SK-N-SH treated with all-trans-retinoic acid at 6 μM for 48 hours (cell line): Measurements from ENCODE around the gene RARRES1.

Experiments
- ATAC-seq: fragments of 200-7000 bp; cut with Tn5 transposase; 3 replicates; pipeline ENCODE4 v1.9.1; 2020; ENCODE audit warnings: mild to moderate bottlenecking, moderate library complexity
- ARNTL ChIP-seq: fragments of 450-650 bp; formaldehyde crosslinking; IDR thresholded peaks from 2 replicates; pipeline ENCODE4 v1.5.0; 2020; ENCODE audit warnings: low read depth, mild to moderate bottlenecking, moderate library complexity, borderline replicate concordance
- BACH2 ChIP-seq: fragments of 250-450 bp; sonication (Bioruptor Pico); IDR thresholded peaks from 2 replicates; pipeline ENCODE4 v1.9.0; 2021; ENCODE audit warnings: mild to moderate bottlenecking, borderline replicate concordance
- CSDC2 ChIP-seq: fragments of 250-450 bp; sonication (Bioruptor Pico); IDR thresholded peaks from 2 replicates; pipeline ENCODE4 v1.5.0; 2020; ENCODE audit warnings: mild to moderate bottlenecking, moderate library complexity
- ESRRG ChIP-seq: fragments of 250-450 bp; sonication (Bioruptor Pico); IDR thresholded peaks from 2 replicates; pipeline ENCODE4 v1.6.1; 2021; ENCODE audit warnings: mild to moderate bottlenecking
- GLIS3 ChIP-seq: fragments of 250-450 bp; sonication (Bioruptor Pico); IDR thresholded peaks from 2 replicates; pipeline ENCODE4 v1.5.0; 2020; ENCODE audit warnings: mild to moderate bottlenecking, moderate library complexity
- OSR1 ChIP-seq: fragments of 250-450 bp; sonication (Bioruptor Pico); IDR thresholded peaks from 2 replicates; pipeline ENCODE4 v1.8.0; 2022; ENCODE audit warnings: moderate library complexity, mild to moderate bottlenecking, inconsistent platforms
- PPARA ChIP-seq: fragments of 250-450 bp; sonication (Bioruptor Pico); IDR thresholded peaks from 2 replicates; pipeline ENCODE4 v1.5.0; 2020; ENCODE audit warnings: mild to moderate bottlenecking, borderline replicate concordance
- RARB ChIP-seq: fragments of 250-450 bp; sonication (Bioruptor Pico); IDR thresholded peaks from 2 replicates; pipeline ENCODE4 v1.8.0; 2021; ENCODE audit warnings: mild to moderate bottlenecking, moderate library complexity
- SNAI2 ChIP-seq: fragments of 250-450 bp; sonication (Bioruptor Pico); IDR thresholded peaks from 2 replicates; pipeline ENCODE4 v1.5.0; 2020; ENCODE audit warnings: mild to moderate bottlenecking, moderate library complexity
- TCF4 ChIP-seq: fragments of 250-450 bp; sonication (Bioruptor Pico); IDR thresholded peaks from 2 replicates; pipeline ENCODE4 v1.8.0; 2021; ENCODE audit warnings: mild to moderate bottlenecking, moderate library complexity, borderline replicate concordance
- TOX ChIP-seq: fragments of 250-450 bp; sonication (Bioruptor Pico); IDR thresholded peaks from 2 replicates; pipeline ENCODE4 v1.8.0; 2021; ENCODE audit warnings: mild to moderate bottlenecking, moderate library complexity, borderline replicate concordance
- ZFP30 ChIP-seq: fragments of 450-650 bp; formaldehyde crosslinking; IDR thresholded peaks from 2 replicates; pipeline ENCODE4 v1.5.0; 2022; ENCODE audit warnings: mild to moderate bottlenecking, moderate library complexity
- ZNF565 ChIP-seq: fragments of 450-650 bp; formaldehyde crosslinking; conservative IDR thresholded peaks from 2 replicates; pipeline ENCODE4 v1.5.0; 2020; ENCODE audit warnings: low read depth, mild to moderate bottlenecking, moderate library complexity
- ZNF70 ChIP-seq: fragments of 450-650 bp; formaldehyde crosslinking; IDR thresholded peaks from 2 replicates; pipeline ENCODE4 v1.5.0; 2020; ENCODE audit warnings: mild to moderate bottlenecking, moderate library complexity
- TF ChIP-seq, protein P1 (sequence below): fragments of 250-450 bp; sonication (Bioruptor Pico); IDR thresholded peaks from 2 replicates; pipeline ENCODE4 v1.8.0; 2020; ENCODE audit warnings: mild to moderate bottlenecking, moderate library complexity, borderline replicate concordance
- TF ChIP-seq, protein P2 (sequence below): fragments of 250-450 bp; sonication (Bioruptor Pico); IDR thresholded peaks from 2 replicates; pipeline ENCODE4 v1.5.1; 2021; ENCODE audit warnings: mild to moderate bottlenecking, moderate library complexity
- TF ChIP-seq, protein P3 (sequence below): fragments of 250-450 bp; sonication (Bioruptor Pico); IDR thresholded peaks from 2 replicates; pipeline ENCODE4 v1.8.0; 2021; ENCODE audit warnings: low read depth, mild to moderate bottlenecking, moderate library complexity, borderline replicate concordance
- TF ChIP-seq, protein P4 (sequence below): fragments of 250-450 bp; sonication (Bioruptor Pico); IDR thresholded peaks from 2 replicates; pipeline ENCODE4 v1.5.1; 2020; ENCODE audit warnings: low read depth, mild to moderate bottlenecking, moderate library complexity
- TF ChIP-seq, protein P5 (sequence below): fragments of 250-450 bp; sonication (Bioruptor Pico); IDR thresholded peaks from 2 replicates; pipeline ENCODE4 v1.5.0; 2020; ENCODE audit warnings: mild to moderate bottlenecking, moderate library complexity

The RARRES1 gene

DNA sequence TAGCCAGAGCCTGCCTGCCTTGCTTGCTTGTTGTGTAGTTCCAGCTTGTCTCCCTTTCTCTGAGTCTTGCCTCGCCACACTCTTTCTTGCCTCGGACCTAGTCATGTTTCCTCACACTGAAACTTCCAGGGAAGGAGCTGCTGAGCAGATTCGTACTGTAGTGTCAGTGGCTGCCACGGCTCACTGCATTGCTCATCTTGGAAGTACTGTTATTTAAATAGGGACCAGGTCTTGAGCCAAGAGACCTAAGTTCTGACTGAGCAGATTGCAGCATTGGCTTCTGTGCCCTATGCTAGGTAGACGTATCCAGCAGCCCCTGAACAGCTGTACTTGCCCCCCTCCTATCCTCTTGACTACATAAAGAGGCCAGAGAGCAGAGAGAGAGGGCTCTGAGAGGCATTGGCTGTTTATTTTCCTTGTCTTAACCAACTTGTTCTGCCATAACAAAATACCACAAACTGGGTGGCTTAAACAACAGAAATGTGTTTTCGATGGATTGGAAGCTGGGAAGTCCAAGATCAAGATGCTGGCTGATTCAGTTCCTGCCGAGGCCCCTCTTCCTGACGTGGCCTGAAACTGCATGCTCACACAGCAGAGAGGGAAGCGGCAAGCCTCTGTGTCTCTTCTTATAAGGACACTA, 5.8 kb upstream of the RARRES1 start (continued):
- TF ChIP-seq ZFP30: no peak
- no peak for TF ChIP-seq TOX (CRISPR knock-in tag)
- TF ChIP-seq, protein P1, sequence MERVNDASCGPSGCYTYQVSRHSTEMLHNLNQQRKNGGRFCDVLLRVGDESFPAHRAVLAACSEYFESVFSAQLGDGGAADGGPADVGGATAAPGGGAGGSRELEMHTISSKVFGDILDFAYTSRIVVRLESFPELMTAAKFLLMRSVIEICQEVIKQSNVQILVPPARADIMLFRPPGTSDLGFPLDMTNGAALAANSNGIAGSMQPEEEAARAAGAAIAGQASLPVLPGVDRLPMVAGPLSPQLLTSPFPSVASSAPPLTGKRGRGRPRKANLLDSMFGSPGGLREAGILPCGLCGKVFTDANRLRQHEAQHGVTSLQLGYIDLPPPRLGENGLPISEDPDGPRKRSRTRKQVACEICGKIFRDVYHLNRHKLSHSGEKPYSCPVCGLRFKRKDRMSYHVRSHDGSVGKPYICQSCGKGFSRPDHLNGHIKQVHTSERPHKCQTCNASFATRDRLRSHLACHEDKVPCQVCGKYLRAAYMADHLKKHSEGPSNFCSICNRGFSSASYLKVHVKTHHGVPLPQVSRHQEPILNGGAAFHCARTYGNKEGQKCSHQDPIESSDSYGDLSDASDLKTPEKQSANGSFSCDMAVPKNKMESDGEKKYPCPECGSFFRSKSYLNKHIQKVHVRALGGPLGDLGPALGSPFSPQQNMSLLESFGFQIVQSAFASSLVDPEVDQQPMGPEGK: no peak
- TF ChIP-seq, protein P2, sequence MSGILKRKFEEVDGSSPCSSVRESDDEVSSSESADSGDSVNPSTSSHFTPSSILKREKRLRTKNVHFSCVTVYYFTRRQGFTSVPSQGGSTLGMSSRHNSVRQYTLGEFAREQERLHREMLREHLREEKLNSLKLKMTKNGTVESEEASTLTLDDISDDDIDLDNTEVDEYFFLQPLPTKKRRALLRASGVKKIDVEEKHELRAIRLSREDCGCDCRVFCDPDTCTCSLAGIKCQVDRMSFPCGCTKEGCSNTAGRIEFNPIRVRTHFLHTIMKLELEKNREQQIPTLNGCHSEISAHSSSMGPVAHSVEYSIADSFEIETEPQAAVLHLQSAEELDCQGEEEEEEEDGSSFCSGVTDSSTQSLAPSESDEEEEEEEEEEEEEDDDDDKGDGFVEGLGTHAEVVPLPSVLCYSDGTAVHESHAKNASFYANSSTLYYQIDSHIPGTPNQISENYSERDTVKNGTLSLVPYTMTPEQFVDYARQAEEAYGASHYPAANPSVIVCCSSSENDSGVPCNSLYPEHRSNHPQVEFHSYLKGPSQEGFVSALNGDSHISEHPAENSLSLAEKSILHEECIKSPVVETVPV (CRISPR knock-in tag): no peak
- TF ChIP-seq PPARA (CRISPR knock-in tag): no peak
- no peak for TF ChIP-seq ZNF565 (CRISPR knock-in tag)
- TF ChIP-seq CSDC2 (CRISPR knock-in tag): no peak
- no peak for TF ChIP-seq ESRRG (CRISPR knock-in tag)
- no peak for TF ChIP-seq BACH2 (CRISPR knock-in tag)

DNA sequence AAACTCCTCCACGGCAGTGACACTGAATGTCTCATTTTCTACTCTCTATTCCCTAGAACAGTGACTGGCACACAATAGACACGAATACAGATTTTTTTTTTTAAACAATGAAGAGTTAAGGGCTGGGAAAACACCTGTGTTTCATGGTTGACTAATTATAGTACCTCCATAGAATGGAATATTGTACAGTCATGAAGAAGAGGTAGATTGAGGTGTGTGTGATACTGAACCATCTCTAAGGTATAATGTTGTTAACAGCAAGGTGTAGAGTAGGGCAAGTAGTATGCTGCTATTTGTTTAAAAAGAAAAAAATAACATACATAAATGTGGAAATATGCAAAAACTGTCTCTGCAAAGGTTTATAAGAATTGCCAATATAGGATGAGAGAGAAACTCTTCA, 5.2 kb upstream of the RARRES1 start:
- ATAC-seq: no peak
- TF ChIP-seq RARB (CRISPR knock-in tag) (no peak), ARNTL (CRISPR knock-in tag) (no peak), ESRRG (CRISPR knock-in tag) (no peak), PPARA (CRISPR knock-in tag) (no peak)

DNA sequence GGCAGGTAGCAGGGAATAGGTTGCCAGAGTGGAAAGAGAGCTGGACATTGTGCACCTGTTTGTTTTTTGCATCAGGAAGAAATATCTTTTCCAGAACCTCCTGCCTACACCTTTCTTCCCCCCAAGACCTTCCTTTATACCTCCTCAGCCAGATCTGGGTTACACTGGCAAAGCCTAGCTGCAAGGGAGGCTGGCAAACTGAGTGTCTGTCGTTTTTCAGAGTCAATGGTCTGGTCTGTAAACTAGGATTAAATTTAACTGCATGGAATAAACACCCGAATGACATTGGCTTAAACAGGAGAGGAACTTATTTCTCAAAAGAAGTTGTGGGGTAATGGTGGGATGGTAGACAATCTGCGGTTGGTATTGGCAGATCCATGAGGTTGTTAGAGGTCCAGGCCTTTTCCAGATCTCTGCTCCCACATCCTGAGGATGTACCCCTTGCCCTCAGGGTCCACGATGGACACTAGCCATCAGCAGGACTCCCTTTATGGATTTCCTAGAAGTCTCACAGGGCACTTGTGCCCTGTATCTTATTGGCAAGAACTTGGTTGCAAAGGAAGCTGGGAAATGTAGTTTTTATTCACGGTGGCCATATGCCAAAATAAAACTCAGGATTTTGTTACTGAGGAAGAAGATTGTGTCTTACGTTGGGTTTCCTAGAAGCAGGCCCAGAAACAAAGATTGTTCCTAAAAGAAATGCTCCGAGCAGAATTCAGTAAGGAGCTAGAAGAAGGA, 3.2 kb upstream of the RARRES1 start:
- TF ChIP-seq, protein P3, sequence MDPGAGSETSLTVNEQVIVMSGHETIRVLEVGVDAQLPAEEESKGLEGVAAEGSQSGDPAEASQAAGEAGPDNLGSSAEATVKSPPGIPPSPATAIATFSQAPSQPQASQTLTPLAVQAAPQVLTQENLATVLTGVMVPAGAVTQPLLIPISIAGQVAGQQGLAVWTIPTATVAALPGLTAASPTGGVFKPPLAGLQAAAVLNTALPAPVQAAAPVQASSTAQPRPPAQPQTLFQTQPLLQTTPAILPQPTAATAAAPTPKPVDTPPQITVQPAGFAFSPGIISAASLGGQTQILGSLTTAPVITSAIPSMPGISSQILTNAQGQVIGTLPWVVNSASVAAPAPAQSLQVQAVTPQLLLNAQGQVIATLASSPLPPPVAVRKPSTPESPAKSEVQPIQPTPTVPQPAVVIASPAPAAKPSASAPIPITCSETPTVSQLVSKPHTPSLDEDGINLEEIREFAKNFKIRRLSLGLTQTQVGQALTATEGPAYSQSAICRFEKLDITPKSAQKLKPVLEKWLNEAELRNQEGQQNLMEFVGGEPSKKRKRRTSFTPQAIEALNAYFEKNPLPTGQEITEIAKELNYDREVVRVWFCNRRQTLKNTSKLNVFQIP (CRISPR knock-in tag): no peak
- TF ChIP-seq ARNTL (CRISPR knock-in tag): no peak
- ATAC-seq: no peak

DNA sequence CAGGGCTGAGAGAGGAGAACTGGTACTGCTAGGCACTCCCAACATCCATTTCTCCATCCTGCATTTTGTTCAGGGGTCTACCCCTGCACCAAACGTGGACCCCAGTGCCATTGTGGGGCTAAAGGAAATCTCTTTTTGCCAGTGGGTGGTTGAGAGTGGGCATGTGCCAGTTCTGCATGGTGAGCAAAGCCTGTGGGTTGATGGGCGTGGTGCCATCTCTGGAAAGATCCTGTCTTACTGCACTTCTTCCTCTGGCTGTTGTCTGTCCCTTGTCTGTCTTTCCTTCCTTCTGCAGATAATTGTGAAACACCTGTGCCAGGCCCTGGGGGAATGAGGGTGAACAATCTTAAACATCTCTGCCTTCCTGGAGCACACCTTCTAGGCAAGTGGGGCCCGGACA, 1.4 kb upstream of the RARRES1 start:
- no peak for ATAC-seq
- TF ChIP-seq SNAI2 (CRISPR knock-in tag) (no peak), TCF4 (CRISPR knock-in tag) (no peak), GLIS3 (CRISPR knock-in tag) (no peak), ZNF565 (CRISPR knock-in tag) (no peak), RARB (CRISPR knock-in tag) (no peak), ZFP30 (no peak), ZNF70 (CRISPR knock-in tag) (no peak), CSDC2 (CRISPR knock-in tag) (no peak), OSR1 (CRISPR knock-in tag) (no peak), BACH2 (CRISPR knock-in tag) (no peak)
- TF ChIP-seq, protein P1: no peak
- TF ChIP-seq, protein P4, sequence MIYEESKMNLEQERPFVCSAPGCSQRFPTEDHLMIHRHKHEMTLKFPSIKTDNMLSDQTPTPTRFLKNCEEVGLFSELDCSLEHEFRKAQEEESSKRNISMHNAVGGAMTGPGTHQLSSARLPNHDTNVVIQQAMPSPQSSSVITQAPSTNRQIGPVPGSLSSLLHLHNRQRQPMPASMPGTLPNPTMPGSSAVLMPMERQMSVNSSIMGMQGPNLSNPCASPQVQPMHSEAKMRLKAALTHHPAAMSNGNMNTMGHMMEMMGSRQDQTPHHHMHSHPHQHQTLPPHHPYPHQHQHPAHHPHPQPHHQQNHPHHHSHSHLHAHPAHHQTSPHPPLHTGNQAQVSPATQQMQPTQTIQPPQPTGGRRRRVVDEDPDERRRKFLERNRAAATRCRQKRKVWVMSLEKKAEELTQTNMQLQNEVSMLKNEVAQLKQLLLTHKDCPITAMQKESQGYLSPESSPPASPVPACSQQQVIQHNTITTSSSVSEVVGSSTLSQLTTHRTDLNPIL: no peak
- TF ChIP-seq, protein P5, sequence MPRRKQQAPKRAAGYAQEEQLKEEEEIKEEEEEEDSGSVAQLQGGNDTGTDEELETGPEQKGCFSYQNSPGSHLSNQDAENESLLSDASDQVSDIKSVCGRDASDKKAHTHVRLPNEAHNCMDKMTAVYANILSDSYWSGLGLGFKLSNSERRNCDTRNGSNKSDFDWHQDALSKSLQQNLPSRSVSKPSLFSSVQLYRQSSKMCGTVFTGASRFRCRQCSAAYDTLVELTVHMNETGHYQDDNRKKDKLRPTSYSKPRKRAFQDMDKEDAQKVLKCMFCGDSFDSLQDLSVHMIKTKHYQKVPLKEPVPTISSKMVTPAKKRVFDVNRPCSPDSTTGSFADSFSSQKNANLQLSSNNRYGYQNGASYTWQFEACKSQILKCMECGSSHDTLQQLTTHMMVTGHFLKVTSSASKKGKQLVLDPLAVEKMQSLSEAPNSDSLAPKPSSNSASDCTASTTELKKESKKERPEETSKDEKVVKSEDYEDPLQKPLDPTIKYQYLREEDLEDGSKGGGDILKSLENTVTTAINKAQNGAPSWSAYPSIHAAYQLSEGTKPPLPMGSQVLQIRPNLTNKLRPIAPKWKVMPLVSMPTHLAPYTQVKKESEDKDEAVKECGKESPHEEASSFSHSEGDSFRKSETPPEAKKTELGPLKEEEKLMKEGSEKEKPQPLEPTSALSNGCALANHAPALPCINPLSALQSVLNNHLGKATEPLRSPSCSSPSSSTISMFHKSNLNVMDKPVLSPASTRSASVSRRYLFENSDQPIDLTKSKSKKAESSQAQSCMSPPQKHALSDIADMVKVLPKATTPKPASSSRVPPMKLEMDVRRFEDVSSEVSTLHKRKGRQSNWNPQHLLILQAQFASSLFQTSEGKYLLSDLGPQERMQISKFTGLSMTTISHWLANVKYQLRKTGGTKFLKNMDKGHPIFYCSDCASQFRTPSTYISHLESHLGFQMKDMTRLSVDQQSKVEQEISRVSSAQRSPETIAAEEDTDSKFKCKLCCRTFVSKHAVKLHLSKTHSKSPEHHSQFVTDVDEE (CRISPR knock-in tag): no peak
- TF ChIP-seq, protein P2 (CRISPR knock-in tag): no peak
